Mesenchymal stem cell (in vitro differentiated cells and primary cell): ENCODE measurements around the gene ASAP2. TPM values are rescaled to one million over a fixed set of nuclear protein-coding genes. Genes with fewer than 3 reads are reported as not detected.

ENCODE experiments used
- DNase-seq: peaks from one replicate; pipeline ENCODE4 v3.0.0-alpha.2; 2013
- H2AFZ ChIP-seq: one replicate; pipeline ENCODE4 v1.6.1; 2013; ENCODE audit warnings: low read depth, mild to moderate bottlenecking, control low read depth, inconsistent platforms, low read length, moderate library complexity
- H2AK5ac ChIP-seq: 2 replicates; pipeline ENCODE4 v1.6.1; 2013; ENCODE audit warnings: low read length, moderate library complexity, mild to moderate bottlenecking, inconsistent platforms; ENCODE audit not compliant: severe bottlenecking
- H2BK120ac ChIP-seq: one replicate; pipeline ENCODE4 v1.6.1; 2013; ENCODE audit warnings: low read depth, mild to moderate bottlenecking, inconsistent platforms, low read length, moderate library complexity
- H2BK12ac ChIP-seq, 2 experiments: one replicate each; pipeline ENCODE4 v1.6.1; 2013; ENCODE audit warnings: inconsistent platforms in 2 of 2, low read length in 2 of 2, mild to moderate bottlenecking in 2 of 2, moderate library complexity in 2 of 2, control low read depth in 1 of 2
- H2BK15ac ChIP-seq: one replicate; pipeline ENCODE4 v1.6.1; 2013; ENCODE audit warnings: mild to moderate bottlenecking, low read depth, inconsistent platforms; ENCODE audit not compliant: poor library complexity, severe bottlenecking
- H2BK5ac ChIP-seq: 2 replicates; pipeline ENCODE4 v1.6.1; 2013; ENCODE audit warnings: low read depth, mild to moderate bottlenecking, low read length, control low read depth, inconsistent platforms; ENCODE audit not compliant: poor library complexity, severe bottlenecking
- H3K14ac ChIP-seq, 2 experiments: one replicate each; pipeline ENCODE4 v1.6.1; 2013; ENCODE audit warnings: inconsistent platforms in 2 of 2, low read length in 2 of 2, control low read depth in 1 of 2, mild to moderate bottlenecking in 1 of 2, moderate library complexity in 1 of 2
- H3K18ac ChIP-seq, 2 experiments: one replicate each; pipeline ENCODE4 v1.6.1; 2013; ENCODE audit warnings: inconsistent platforms in 2 of 2, low read length in 2 of 2, control low read depth in 1 of 2, low read depth in 1 of 2, mild to moderate bottlenecking in 1 of 2
- H3K23ac ChIP-seq, 2 experiments: one replicate each; pipeline ENCODE4 v1.6.1; 2013; ENCODE audit warnings: inconsistent platforms in 2 of 2, low read length in 2 of 2, mild to moderate bottlenecking in 2 of 2, moderate library complexity in 2 of 2, control low read depth in 1 of 2
- H3K27ac ChIP-seq: 2 replicates; pipeline ENCODE4 v1.5.1; 2013; ENCODE audit warnings: mild to moderate bottlenecking, moderate library complexity, low read length, control low read depth, inconsistent platforms; ENCODE audit not compliant: poor library complexity, severe bottlenecking
- H3K27me3 ChIP-seq, 2 experiments: 2 replicates each; pipeline versions ENCODE4 v1.6.1 to v1.7.0; 2013; ENCODE audit warnings: low read length in 2 of 2, mild to moderate bottlenecking in 2 of 2, moderate library complexity in 2 of 2, control low read depth in 1 of 2, inconsistent platforms in 1 of 2; ENCODE audit not compliant: control insufficient read depth in 1 of 2, insufficient read depth in 1 of 2
- H3K36me3 ChIP-seq, 2 experiments: 2 replicates each; pipeline versions ENCODE4 v1.6.1 to v1.7.0; 2013; ENCODE audit warnings: low read length in 2 of 2, control low read depth in 1 of 2, inconsistent platforms in 1 of 2, low read depth in 1 of 2, mild to moderate bottlenecking in 1 of 2; ENCODE audit not compliant: insufficient read depth in 2 of 2, control insufficient read depth in 1 of 2
- H3K4ac ChIP-seq, 2 experiments: one replicate each; pipeline ENCODE4 v1.6.1; 2013; ENCODE audit warnings: inconsistent platforms in 2 of 2, low read length in 2 of 2, mild to moderate bottlenecking in 2 of 2, moderate library complexity in 2 of 2, control low read depth in 1 of 2, low read depth in 1 of 2
- H3K4me1 ChIP-seq: 2 replicates; pipeline ENCODE4 v1.6.1; 2013; ENCODE audit warnings: low read depth, low read length, control low read depth; ENCODE audit not compliant: control insufficient read depth, insufficient read depth
- H3K4me2 ChIP-seq: 2 replicates; pipeline ENCODE4 v1.6.1; 2013; ENCODE audit warnings: low read length, mild to moderate bottlenecking, inconsistent platforms; ENCODE audit not compliant: poor library complexity, severe bottlenecking
- H3K4me3 ChIP-seq, 2 experiments: 2 replicates each; pipeline versions ENCODE4 v1.5.1 to v1.7.0; 2013; ENCODE audit warnings: low read length in 2 of 2, mild to moderate bottlenecking in 2 of 2, control low read depth in 1 of 2, low read depth in 1 of 2; ENCODE audit not compliant: insufficient read depth in 1 of 2
- H3K79me1 ChIP-seq: replicated peaks from 2 replicates; pipeline ENCODE4 v1.6.1; 2013; ENCODE audit warnings: mild to moderate bottlenecking, control low read depth, low read length, inconsistent platforms; ENCODE audit not compliant: poor library complexity, severe bottlenecking
- H3K9ac ChIP-seq: 2 replicates; pipeline ENCODE4 v1.7.0; 2013; ENCODE audit warnings: mild to moderate bottlenecking, low read length, moderate library complexity
- H3K9me3 ChIP-seq: 2 replicates; pipeline ENCODE4 v1.7.0; 2013; ENCODE audit warnings: mild to moderate bottlenecking, low read length; ENCODE audit not compliant: control insufficient read depth
- H4K8ac ChIP-seq: one replicate; pipeline ENCODE4 v1.6.1; 2013; ENCODE audit warnings: inconsistent platforms, mild to moderate bottlenecking, low read length, moderate library complexity
- H4K91ac ChIP-seq: one replicate; pipeline ENCODE4 v1.6.1; 2013; ENCODE audit warnings: mild to moderate bottlenecking, low read length, inconsistent platforms
- WGBS: methylation state at CpG from one replicate; pipeline ENCODE4 v1.1.7; 2013; ENCODE audit warnings: mixed read lengths; 5-methylcytosine and 5-hydroxymethylcytosine counted together
- polyA plus RNA-seq, 2 experiments: library from polyadenylated mRNA; stranded (reverse); fragments of 200-250 nt; gene quantifications; one replicate each; pipeline ENCODE4 v1.2.3, GENCODE V29; 2013

ASAP2 gene
- polyA plus RNA-seq (2013, experiment 1 of 2), result 27.5 TPM
- 23.9 TPM for polyA plus RNA-seq (2013, experiment 2 of 2)

GRCh38 chr2:9205963-9206948, at the start of gene ASAP2:
ASAP2 (plus strand) TSS chr2:9206812; CDS start chr2:9207105, 293 bp downstream.
- Histone ChIP-seq H4K8ac (peak within 1 kb of the TSS; percentile 98), H3K4me1 (peaks cover 3% of the 10 kb centered on the region), H2AFZ (peak within 1 kb of the TSS; percentile 61), H3K4ac (peak within 1 kb of the TSS; percentile 81 to 97), H3K36me3 (no peaks in the 10 kb centered on the region), H3K14ac (peak within 1 kb of the TSS; percentile 47 to 99), H3K4me2 (peak within 1 kb of the TSS; percentile 85), H3K9ac (peak within 1 kb of the TSS; percentile 92), H2BK5ac (peak within 1 kb of the TSS; percentile 66), H3K23ac (peak within 1 kb of the TSS; percentile 83 to 96), H2BK12ac (peak within 1 kb of the TSS; percentile 54 to 97), H2AK5ac (peak within 1 kb of the TSS; percentile 11), H3K27ac (no peak within 1 kb of the TSS), H3K27me3 (no peaks in the 10 kb centered on the region), H3K9me3 (no peaks in the 10 kb centered on the region), H2BK15ac (peak within 1 kb of the TSS; percentile 100), H3K18ac (peak within 1 kb of the TSS; percentile 97 to 99), H4K91ac (peak within 1 kb of the TSS; percentile 98), H3K4me3 (peak within 1 kb of the TSS; percentile 94 to 95), H3K79me1 (peaks cover 1% of the 10 kb centered on the region), H2BK120ac (peak within 1 kb of the TSS; percentile 95)
- 3% methylated on average over 52 of the region's 128 CpGs for WGBS
- peak; percentile 77 for DNase-seq

- 82% methylated on average over 8 of the region's 10 CpGs for WGBS
- Histone ChIP-seq H3K4ac (no peak overlapping the region), H2AK5ac (no peak overlapping the region), H4K91ac (no peak overlapping the region), H3K18ac (no peak overlapping the region), H3K27ac (no peak overlapping the region), H2BK5ac (no peak overlapping the region), H4K8ac (no peak overlapping the region), H3K4me1 (peaks cover 2% of the 10 kb centered on the region), H3K4me2 (no peak overlapping the region), H2BK120ac (no peak overlapping the region), H3K27me3 (no peaks in the 10 kb centered on the region), H3K79me1 (no peaks in the 10 kb centered on the region), H3K36me3 (no peaks in the 10 kb centered on the region), H3K4me3 (no peak overlapping the region), H3K9me3 (no peaks in the 10 kb centered on the region), H3K9ac (no peak overlapping the region), H2BK12ac (no peak overlapping the region), H3K14ac (no peak overlapping the region), H3K23ac (no peak overlapping the region), H2BK15ac (no peak overlapping the region), H2AFZ (no peak overlapping the region)
- no peak for DNase-seq
Observed at GRCh38 chr2:9158786-9159779, 47.5 kb upstream of the ASAP2 start.

GRCh38 chr2:9160732-9161131, 45.9 kb upstream of the ASAP2 start:
- Histone ChIP-seq H3K14ac (no peak overlapping the region), H2BK12ac (no peak overlapping the region), H3K18ac (no peak overlapping the region), H2BK5ac (no peak overlapping the region), H3K23ac (no peak overlapping the region), H3K4ac (no peak overlapping the region), H3K4me1 (peaks cover 2% of the 10 kb centered on the region), H4K91ac (peak overlapping the region; percentile 61), H3K27me3 (no peaks in the 10 kb centered on the region), H3K4me3 (no peak overlapping the region), H3K36me3 (no peaks in the 10 kb centered on the region), H3K9me3 (no peaks in the 10 kb centered on the region), H3K27ac (no peak overlapping the region), H4K8ac (no peak overlapping the region), H2BK120ac (no peak overlapping the region), H2AK5ac (no peak overlapping the region), H3K79me1 (no peaks in the 10 kb centered on the region), H3K4me2 (no peak overlapping the region), H2AFZ (no peak overlapping the region), H3K9ac (no peak overlapping the region), H2BK15ac (no peak overlapping the region)
- 78% methylated on average over 7 of the region's 7 CpGs for WGBS
- no peak for DNase-seq
